Right lobe of liver (tissue), 4 donors: ENCODE measurements around the gene VARS1.

Experiments used
- CTCF ChIP-seq, 4 donors: fragments of 200-600 bp in 3 of 4; fragments of 450-650 bp in 1 of 4; IDR thresholded peaks; one replicate each; pipeline versions ENCODE4 v1.5.1 to v1.8.0; 2016 to 2022; ENCODE audit warnings: antibody characterized with exemption in 4 of 4, mild to moderate bottlenecking in 2 of 4
- POLR2A ChIP-seq: fragments of 450-650 bp; IDR thresholded peaks from one replicate; pipeline ENCODE4 v1.6.1; 2017; ENCODE audit warnings: antibody characterized with exemption, mild to moderate bottlenecking
- donor health status: DM: no; HTN: no; CAD: no.
- donor health status: DM: no; HTN: no; CAD: no.
- donor health status: DM: no; HTN: yes; CAD: no.

- TF ChIP-seq CTCF (IDR thresholded peaks at IDR 0.05) (no peak), POLR2A (no peak)
These were observed 2.0 kb upstream of the VARS1 start for GRCh38 chr6:31797588-31797987.
